Astrocyte of the cerebellum (primary cell): Measurements from ENCODE around the gene PMP22.
"Not testable (repeated sequence)": the region's sequence is repeated elsewhere in the genome, so short reads cannot be mapped to it uniquely, and the experiment has no call there.

Experiments used
- DNase-seq: peaks from one replicate; pipeline ENCODE4 v3.0.0-alpha.2; 2011; ENCODE audit warnings: low read depth
- H3K4me3 ChIP-seq: 2 replicates; pipeline ENCODE4 v1.5.1; 2011; ENCODE audit warnings: mild to moderate bottlenecking, low read depth, low read length, moderate library complexity
- in situ Hi-C: cut with HindIII; loops from 2 replicates; pipeline ENCODE4 v1.10.0; 2017; ENCODE audit warnings: low sequenced_read_pairs
- TF ChIP-seq, protein P1 (sequence below): IDR thresholded peaks from 2 replicates; pipeline ENCODE4 v1.5.1; 2012; ENCODE audit warnings: low read length, low read depth, moderate library complexity, mild to moderate bottlenecking; ENCODE audit errors: missing control alignments

The PMP22 gene

GRCh38 chr17:15210247-15210646 is 54.9 kb downstream of the PMP22 start:
- DNase-seq: no peak
- TF ChIP-seq, protein P1, sequence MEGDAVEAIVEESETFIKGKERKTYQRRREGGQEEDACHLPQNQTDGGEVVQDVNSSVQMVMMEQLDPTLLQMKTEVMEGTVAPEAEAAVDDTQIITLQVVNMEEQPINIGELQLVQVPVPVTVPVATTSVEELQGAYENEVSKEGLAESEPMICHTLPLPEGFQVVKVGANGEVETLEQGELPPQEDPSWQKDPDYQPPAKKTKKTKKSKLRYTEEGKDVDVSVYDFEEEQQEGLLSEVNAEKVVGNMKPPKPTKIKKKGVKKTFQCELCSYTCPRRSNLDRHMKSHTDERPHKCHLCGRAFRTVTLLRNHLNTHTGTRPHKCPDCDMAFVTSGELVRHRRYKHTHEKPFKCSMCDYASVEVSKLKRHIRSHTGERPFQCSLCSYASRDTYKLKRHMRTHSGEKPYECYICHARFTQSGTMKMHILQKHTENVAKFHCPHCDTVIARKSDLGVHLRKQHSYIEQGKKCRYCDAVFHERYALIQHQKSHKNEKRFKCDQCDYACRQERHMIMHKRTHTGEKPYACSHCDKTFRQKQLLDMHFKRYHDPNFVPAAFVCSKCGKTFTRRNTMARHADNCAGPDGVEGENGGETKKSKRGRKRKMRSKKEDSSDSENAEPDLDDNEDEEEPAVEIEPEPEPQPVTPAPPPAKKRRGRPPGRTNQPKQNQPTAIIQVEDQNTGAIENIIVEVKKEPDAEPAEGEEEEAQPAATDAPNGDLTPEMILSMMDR: no peak
- H3K4me3 ChIP-seq: no peak overlapping the region
- in situ Hi-C loops: no loop called here

GRCh38 chr17:15203062-15203461 is 62.1 kb downstream of the PMP22 start:
- DNase-seq, in situ Hi-C loops, H3K4me3 ChIP-seq: not testable (repeated sequence)

DNA sequence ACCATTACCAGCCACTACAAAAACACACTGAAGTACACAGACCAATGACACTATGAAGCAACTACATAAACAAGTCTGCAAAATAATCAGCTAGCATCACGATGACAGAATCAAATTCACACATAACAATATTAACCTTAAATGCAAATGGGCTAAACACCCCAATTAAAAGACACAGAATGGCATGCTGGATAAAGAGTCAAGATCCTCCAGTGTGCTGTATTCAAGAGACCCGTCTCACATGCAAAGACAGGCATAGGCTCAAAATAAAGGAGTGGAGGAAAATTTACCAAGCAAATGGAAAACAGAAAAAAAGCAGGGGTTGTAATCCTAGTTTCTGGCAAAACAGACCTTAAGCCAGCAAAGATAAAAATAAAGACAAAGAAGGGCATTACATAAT is 64.6 kb downstream of the PMP22 start:
- DNase-seq, H3K4me3 ChIP-seq, in situ Hi-C loops: not testable (repeated sequence)

- no peak overlapping the region for H3K4me3 ChIP-seq
- TF ChIP-seq, protein P1: no peak
- DNase-seq: no peak
- in situ Hi-C loops: no loop called here
Measured at GRCh38 chr17:15197229-15197628, 67.9 kb downstream of the PMP22 start.

GRCh38 chr17:15194859-15195277 is 70.3 kb downstream of the PMP22 start:
- TF ChIP-seq, protein P1: no peak
- in situ Hi-C loops: no loop called here
- no peak for DNase-seq
- H3K4me3 ChIP-seq: no peak overlapping the region

GRCh38 chr17:15185625-15185991 is 79.5 kb downstream of the PMP22 start:
- no peak for DNase-seq
- in situ Hi-C loops: no loop called here
- TF ChIP-seq, protein P1: no peak
- no peak overlapping the region for H3K4me3 ChIP-seq

DNA sequence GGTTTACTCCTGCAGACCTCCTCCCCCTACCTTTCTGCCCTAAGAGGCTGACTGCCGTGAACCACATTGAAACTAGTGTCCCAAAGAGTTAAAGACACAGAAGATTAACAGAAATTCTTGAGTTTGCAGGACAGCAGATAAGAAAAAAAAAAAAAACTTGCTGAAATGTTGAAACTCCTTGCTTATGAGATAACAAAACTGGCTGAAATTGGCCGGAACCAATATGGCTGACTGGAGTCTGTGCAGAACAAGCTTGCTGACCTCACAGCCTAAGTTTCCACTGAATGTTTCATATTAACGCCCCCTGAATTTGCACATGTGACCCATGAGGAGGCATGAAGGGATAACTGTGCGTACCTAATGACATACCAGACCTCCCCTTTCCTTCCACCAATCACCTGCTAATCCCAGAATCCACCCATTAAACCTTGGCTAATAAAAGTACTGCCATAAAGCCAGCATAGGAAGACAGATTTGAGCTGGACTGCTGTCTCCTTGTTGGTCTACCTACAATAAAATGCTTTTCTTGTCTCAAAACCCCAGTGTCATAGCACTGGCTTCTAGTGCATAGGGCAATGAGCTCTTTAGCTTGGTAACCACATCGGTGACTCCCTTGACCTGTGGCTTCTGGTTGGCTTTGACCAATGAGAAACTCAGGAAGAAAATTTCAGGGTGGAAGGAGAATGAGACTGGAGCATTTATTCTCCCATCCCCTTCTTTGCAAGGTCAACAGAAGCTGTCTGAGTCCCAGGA is 80.1 kb downstream of the PMP22 start:
- TF ChIP-seq, protein P1: no peak
- H3K4me3 ChIP-seq: no peak overlapping the region
- DNase-seq: no peak
- in situ Hi-C loops: no loop called here

- TF ChIP-seq, protein P1: no peak
- DNase-seq: no peak
- in situ Hi-C loops: no loop called here
- no peak overlapping the region for H3K4me3 ChIP-seq
Measured at GRCh38 chr17:15181816-15182215, 83.3 kb downstream of the PMP22 start.
